AG09319 (cell line): ENCODE measurements around the gene XXYLT1.
"Not testable (repeated sequence)": the region's sequence is repeated elsewhere in the genome, so short reads cannot be mapped to it uniquely, and the experiment has no call there.

Experiments used
- DNase-seq: peaks from one replicate; pipeline ENCODE4 v3.0.0-alpha.2; 2010; ENCODE audit warnings: low read depth; ENCODE audit errors: extremely low read depth
- TF ChIP-seq, protein P1 (sequence below): IDR thresholded peaks from 2 replicates; pipeline ENCODE4 v1.5.1; 2011; ENCODE audit warnings: low read depth, mild to moderate bottlenecking, inconsistent platforms, low read length, moderate library complexity

The XXYLT1 gene

DNA sequence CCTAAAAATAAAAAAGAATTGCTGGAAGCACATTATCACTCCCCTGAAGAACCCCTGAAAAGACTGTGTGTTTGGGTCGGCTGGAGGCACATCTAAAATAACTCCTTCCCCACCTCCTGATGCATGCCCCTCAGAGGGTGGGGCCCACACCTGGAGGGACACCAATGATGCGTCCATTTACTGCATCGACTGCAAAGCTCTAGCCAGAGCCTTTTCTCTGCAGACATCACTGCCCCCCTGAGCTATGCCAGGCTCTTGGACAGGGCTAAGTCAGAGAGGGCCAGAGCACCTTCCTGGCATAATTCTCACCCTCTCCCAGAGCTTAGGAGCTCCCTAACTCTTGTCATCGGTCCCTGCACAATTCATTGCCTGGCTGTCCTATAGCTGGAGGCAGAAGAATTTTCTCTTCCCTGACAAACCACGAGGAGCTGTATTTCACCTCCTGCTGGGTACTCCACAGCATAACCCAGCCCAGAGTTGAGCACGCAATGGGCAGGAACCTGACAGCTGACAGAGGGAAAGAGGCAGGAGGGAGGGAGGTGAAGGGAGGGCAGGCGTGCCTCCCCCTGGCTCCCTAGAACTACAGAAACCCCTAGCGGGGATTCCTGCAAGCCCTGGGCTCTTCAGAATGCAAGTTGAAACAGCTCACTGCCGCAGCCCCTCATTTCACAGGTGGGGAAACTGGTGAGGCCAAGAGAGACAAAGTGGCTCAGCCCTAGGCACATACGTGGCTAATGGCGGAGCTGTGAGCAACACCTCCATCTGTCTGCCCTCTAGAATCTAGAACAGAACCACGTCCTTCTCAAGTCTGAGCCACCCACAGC is 46.6 kb downstream of the XXYLT1 start:
- TF ChIP-seq, protein P1, sequence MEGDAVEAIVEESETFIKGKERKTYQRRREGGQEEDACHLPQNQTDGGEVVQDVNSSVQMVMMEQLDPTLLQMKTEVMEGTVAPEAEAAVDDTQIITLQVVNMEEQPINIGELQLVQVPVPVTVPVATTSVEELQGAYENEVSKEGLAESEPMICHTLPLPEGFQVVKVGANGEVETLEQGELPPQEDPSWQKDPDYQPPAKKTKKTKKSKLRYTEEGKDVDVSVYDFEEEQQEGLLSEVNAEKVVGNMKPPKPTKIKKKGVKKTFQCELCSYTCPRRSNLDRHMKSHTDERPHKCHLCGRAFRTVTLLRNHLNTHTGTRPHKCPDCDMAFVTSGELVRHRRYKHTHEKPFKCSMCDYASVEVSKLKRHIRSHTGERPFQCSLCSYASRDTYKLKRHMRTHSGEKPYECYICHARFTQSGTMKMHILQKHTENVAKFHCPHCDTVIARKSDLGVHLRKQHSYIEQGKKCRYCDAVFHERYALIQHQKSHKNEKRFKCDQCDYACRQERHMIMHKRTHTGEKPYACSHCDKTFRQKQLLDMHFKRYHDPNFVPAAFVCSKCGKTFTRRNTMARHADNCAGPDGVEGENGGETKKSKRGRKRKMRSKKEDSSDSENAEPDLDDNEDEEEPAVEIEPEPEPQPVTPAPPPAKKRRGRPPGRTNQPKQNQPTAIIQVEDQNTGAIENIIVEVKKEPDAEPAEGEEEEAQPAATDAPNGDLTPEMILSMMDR = no peak
- DNase-seq = no peak

DNA sequence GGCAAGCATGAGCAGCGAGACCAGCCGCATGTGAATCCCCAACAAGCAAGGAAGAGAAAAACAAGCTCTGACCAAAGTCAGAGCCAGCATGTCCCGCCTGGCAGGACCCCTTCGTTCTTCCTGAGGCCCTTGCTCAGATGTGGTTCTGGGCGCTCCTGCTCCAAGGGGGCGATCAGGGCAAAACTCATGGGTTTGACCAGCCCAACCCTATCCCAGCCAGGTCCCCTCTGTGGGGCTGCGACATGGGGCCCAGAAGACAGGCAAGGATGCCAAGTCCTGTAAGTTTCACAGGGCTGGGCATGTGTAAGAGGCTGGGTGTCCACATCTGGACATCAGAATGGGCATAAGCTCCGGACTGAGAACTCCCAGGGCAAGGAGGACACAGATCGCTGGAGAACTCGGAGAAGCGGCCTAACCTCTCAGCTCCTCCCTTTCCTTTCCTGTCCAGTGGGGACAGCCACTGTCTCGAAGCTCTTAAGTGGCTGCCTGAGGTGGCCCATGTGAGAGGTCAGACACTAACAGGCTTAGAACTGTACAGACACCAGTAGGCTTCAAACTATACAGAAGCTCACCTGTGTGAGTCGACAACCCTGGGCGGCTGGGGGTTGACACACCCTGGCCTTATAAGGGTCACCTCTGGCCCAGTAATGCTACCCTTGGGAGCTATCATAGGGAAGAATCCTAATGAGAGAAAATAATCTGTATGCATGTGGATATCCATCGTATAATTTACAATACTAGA is 48.9 kb downstream of the XXYLT1 start:
- no peak for DNase-seq
- TF ChIP-seq, protein P1 = no peak

DNA sequence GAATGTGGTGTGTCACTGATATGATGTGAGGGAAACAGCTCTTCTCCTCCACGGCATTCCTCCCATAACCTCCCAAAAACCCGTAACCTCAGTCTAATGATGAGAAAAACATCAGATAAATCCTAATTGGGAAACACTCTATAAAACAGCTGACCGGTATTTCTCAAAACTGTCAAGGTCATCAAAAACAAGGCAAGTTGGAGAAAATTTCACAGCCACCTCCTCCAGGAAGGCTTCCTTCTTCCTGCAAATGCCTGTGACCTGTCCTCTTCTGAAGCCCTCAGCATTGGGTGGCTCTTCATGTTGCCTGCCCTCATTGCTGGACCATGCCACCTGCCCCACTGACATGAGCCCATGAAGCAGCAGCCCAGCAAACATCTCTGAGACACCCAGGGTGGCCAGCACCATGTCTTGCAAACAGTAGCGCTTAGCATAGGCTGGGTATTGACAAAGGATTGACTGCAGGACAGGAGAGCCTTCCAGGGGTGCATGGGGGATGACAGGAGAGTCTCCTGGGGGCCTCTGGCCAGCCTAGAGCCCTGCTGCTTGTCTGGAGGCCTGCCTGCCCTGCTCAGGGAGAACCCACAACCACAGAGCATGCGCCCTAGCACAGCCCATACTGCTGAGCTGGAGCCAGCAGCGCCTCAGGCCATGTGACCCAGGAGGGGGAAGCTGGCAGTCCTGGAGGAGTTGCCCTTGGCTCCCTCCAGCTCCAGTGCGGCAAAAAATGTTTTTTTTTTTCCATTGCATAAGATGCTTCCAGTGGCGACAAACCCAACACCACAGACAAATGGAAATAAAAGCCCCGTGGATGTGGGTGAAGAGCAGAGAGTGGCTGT is 49.7 kb downstream of the XXYLT1 start:
- no peak for DNase-seq
- TF ChIP-seq, protein P1 = no peak

DNA sequence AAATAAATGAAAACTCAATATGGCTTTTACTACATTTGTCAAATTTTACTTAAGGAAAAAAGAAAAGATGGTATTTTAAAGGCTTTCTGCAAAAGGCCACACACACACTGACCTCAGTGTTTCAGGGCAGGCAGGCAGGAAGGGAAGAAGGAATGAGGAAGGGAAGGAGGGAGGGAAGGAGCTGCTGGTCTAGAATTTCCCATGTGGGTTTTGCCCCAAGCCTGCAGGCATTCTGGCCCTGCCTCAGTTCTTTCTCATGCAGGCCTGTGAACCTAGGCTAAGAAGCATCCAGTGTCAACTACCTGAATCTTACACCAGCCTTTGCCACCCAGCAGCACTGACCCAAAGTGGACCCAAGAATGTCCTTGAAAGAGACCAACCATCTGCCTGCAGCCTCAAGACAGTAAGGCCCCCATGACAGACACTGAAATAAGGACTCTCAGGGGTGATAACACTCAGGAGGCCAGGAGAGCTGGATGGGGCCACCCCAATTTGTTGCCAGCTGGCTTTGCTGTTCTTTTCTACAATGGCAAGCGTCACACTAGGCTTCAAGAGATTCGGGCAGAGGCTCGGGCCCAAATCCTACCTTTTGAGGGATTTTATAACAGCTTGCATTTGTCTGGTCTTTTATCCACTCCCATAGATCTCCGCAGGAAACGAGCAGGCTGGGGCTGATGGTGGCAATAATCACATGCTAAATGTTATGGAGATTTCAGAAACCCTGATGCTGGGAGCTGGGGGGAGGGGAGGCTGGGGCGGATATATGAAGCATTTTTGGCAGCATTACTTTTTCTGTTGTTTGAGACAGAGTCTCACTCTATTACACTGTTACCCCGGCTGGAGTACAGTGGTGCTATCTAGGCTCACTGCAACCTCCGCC is 51.4 kb downstream of the XXYLT1 start:
- DNase-seq = no peak

DNA sequence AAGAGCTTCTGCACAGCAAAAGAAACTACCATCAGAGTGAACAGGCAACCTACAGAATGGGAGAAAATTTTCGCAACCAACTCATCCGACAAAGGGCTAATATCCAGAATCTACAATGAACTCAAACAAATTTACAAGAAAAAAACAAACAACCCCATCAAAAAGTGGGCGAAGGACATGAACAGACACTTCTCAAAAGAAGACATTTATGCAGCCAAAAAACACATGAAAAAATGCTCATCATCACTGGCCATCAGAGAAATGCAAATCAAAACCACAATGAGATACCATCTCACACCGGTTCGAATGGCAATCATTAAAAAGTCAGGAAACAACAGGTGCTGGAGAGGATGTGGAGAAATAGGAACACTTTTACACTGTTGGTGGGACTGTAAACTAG is 52.6 kb downstream of the XXYLT1 start:
- DNase-seq = not testable (repeated sequence)

More for the DNA sequence above, 51.4 kb downstream of the XXYLT1 start:
- TF ChIP-seq, protein P1 = no peak

DNA sequence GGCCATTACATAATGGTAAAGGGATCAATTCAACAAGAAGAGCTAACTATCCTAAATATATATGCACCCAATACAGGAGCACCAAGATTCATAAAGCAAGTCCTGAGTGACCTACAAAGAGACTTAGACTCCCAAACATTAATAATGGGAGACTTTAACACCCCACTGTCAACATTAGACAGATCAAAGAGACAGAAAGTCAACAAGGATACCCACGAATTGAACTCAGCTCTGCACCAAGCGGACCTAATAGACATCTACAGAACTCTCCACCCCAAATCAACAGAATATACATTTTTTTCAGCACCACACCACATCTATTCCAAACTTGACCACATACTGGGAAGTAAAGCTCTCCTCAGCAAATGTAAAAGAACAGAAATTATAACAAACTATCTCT is 55.4 kb downstream of the XXYLT1 start:
- DNase-seq = not testable (repeated sequence)

DNA sequence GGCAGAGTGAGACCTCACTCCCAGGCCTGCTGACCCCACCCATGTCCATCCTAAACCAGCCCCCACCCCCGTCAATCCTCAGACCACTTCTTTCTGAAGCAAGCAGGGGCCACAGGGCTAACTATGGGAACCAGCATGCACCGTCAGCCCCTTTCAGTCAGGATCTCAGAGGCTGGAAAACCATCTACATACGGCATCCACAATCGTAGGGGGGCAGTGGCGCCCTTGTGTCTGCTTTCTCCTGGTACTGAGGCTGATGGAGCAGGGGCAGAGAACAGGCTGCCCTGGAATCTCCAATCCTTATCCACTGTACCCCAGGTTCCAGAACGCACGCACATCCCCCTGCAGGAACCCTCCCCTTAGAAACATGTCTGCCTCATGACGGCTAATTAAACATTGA is 56.6 kb downstream of the XXYLT1 start:
- TF ChIP-seq, protein P1 = no peak
- DNase-seq = no peak
